WERI-Rb-1 (cell line): Measurements from ENCODE around the gene KCNN3.
"Not testable (repeated sequence)": the region's sequence is repeated elsewhere in the genome, so short reads cannot be mapped to it uniquely, and the experiment has no call there.

Source experiments
- DNase-seq: peaks from one replicate; pipeline ENCODE4 v3.0.0-alpha.2; 2020
- H3K27ac ChIP-seq: fragments of 250-450 bp; sonication (Bioruptor Pico); 2 replicates; pipeline ENCODE4 v1.5.1; 2020; ENCODE audit warnings: mild to moderate bottlenecking, moderate library complexity
- H3K27me3 ChIP-seq: fragments of 250-450 bp; sonication (Bioruptor Pico); 2 replicates; pipeline ENCODE4 v1.5.1; 2021; ENCODE audit warnings: mild to moderate bottlenecking, low read depth, moderate library complexity; ENCODE audit not compliant: insufficient read depth, severe bottlenecking
- H3K36me3 ChIP-seq: fragments of 250-450 bp; sonication (Bioruptor Pico); 2 replicates; pipeline ENCODE4 v1.5.1; 2020; ENCODE audit warnings: mild to moderate bottlenecking, moderate library complexity
- H3K4me3 ChIP-seq: 2 replicates; pipeline ENCODE4 v1.5.1; 2011; ENCODE audit warnings: low read depth, mild to moderate bottlenecking, control low read depth, low read length
- H3K9me3 ChIP-seq: fragments of 250-450 bp; sonication (Bioruptor Pico); 2 replicates; pipeline ENCODE4 v1.5.1; 2021; ENCODE audit warnings: mild to moderate bottlenecking, moderate library complexity; ENCODE audit not compliant: severe bottlenecking
- TF ChIP-seq, protein P1 (sequence below): IDR thresholded peaks from 2 replicates; pipeline ENCODE4 v1.5.1; 2011; ENCODE audit warnings: low read depth, mild to moderate bottlenecking, control low read depth, inconsistent platforms, low read length

The KCNN3 gene

DNA sequence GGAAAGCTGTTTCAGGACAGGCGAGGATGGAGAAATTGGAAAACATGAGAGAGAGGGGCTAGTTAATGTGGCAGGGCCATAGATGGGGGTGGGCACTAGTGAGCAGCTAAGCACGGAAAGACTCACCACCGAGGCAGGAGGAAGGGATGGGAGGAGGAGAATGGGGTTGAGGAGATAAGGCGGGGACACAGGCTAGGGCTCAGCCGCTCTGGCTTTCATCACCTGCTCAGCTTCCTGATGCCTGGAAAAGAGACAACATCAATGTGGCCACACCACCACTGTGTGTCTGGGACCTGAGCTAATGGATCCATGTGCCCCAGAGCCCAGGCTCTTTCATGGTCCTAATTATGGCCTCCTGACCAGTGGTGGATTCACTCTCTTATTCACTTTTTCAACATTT, 38.9 kb upstream of the KCNN3 start:
- DNase-seq, result no peak
- no peak overlapping the region for H3K27ac ChIP-seq
- TF ChIP-seq, protein P1, sequence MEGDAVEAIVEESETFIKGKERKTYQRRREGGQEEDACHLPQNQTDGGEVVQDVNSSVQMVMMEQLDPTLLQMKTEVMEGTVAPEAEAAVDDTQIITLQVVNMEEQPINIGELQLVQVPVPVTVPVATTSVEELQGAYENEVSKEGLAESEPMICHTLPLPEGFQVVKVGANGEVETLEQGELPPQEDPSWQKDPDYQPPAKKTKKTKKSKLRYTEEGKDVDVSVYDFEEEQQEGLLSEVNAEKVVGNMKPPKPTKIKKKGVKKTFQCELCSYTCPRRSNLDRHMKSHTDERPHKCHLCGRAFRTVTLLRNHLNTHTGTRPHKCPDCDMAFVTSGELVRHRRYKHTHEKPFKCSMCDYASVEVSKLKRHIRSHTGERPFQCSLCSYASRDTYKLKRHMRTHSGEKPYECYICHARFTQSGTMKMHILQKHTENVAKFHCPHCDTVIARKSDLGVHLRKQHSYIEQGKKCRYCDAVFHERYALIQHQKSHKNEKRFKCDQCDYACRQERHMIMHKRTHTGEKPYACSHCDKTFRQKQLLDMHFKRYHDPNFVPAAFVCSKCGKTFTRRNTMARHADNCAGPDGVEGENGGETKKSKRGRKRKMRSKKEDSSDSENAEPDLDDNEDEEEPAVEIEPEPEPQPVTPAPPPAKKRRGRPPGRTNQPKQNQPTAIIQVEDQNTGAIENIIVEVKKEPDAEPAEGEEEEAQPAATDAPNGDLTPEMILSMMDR, result no peak
- no peaks in the 10 kb centered on the region for H3K36me3 ChIP-seq
- H3K4me3 ChIP-seq, result no peak overlapping the region
- peaks cover 24% of the 10 kb centered on the region for H3K9me3 ChIP-seq
- H3K27me3 ChIP-seq, result no peaks in the 10 kb centered on the region

DNA sequence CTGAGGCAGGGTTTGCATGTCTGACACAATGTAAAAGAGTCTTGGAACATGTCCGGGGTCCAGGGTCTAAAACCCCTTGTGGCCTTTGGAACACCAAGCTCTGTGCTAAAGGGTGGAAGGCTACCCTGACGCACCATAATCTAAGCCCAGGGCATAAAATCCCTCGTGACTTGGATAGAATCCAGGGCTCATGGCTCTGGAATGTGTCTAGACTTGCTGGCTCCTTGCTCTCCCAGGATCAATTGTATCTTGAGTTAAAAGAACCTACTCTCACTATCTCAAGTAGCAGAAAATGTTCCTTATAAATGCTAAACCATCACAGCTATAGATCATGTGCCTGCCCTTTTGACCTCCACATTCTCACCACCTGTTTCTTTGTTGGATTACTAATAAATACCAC, 38.0 kb upstream of the KCNN3 start:
- not testable (repeated sequence) for H3K4me3 ChIP-seq, H3K27me3 ChIP-seq, H3K27ac ChIP-seq, H3K36me3 ChIP-seq, DNase-seq
- peaks cover 24% of the 10 kb centered on the region for H3K9me3 ChIP-seq

DNA sequence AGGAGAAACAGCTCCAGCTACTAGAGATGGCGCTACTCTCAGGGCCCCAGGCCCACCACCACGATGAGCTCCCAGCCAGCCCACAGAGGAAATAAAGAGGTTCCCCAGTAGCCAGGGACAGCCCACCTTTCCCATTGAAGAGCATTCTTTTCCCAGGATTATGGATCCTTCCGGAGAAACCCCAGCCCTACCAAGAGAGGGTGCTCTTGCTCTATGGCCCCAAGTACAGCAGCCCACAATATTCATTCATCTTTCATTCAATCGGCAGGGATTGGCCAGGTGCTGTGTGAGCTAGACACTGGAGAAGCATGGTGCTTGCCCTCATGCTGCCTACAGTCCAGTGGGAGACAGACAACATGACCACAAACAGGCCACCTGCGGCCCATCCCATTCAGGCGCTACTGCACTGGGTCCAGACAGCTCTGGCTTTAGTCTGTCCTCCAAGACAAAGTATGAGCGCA, 36.6 kb upstream of the KCNN3 start:
- Histone ChIP-seq H3K27ac (no peak overlapping the region), H3K9me3 (peaks cover 24% of the 10 kb centered on the region), H3K4me3 (no peak overlapping the region), H3K36me3 (no peaks in the 10 kb centered on the region), H3K27me3 (no peaks in the 10 kb centered on the region)
- TF ChIP-seq, protein P1, result peak; percentile 65
- DNase-seq, result no peak

DNA sequence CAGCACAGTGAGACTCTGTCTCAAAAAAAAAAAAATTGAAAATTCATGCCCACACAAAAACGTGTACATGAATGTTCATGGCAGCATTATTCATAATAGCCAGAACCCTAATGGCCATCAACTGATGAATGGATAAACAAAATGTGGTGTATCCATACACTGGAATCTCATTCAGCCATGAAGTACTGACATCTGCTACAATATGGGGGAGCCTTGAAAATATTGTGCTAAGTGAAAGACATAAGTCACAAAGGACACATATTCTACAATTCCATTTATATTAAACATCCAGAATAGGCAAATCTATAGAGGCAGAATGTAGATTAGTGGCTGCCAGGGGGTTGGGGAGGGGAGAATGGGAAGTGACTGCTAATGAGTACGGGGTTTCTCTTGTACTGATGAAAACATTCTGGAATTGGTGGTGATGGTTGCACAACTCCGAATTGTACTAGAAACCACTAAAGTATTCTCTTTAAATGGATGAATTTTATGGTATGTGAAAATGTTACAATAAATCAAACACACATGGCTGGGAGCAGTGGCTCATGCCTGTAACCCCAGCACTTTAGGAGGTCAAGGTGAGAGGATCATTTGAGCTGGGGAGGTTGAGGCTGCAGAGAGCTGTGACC, 33.0 kb upstream of the KCNN3 start:
- TF ChIP-seq, protein P1, result no peak
- Histone ChIP-seq H3K36me3 (no peaks in the 10 kb centered on the region), H3K27me3 (no peaks in the 10 kb centered on the region), H3K4me3 (no peak overlapping the region), H3K9me3 (peaks cover 12% of the 10 kb centered on the region), H3K27ac (no peak overlapping the region)
- no peak for DNase-seq

DNA sequence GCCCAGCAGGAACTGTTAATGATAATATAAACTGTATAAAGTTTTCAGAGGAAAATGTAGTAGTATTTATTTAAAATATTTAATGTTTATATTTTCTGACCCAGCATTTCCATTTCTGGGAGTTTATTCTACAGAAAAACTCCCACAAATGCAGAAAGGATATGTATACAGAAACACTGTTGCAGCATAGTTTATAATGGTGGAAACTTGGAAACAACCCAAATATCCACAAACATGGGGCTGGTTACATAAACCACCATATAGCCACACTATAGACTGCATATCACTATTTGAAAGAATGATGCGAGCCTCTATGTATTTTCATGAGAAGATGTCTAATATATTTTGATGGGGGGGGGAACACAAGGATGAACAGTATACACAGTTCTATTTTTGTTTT, 31.5 kb upstream of the KCNN3 start:
- Histone ChIP-seq H3K36me3 (no peaks in the 10 kb centered on the region), H3K9me3 (no peaks in the 10 kb centered on the region), H3K4me3 (no peak overlapping the region), H3K27ac (no peak overlapping the region), H3K27me3 (no peaks in the 10 kb centered on the region)
- no peak for DNase-seq
- TF ChIP-seq, protein P1, result no peak

DNA sequence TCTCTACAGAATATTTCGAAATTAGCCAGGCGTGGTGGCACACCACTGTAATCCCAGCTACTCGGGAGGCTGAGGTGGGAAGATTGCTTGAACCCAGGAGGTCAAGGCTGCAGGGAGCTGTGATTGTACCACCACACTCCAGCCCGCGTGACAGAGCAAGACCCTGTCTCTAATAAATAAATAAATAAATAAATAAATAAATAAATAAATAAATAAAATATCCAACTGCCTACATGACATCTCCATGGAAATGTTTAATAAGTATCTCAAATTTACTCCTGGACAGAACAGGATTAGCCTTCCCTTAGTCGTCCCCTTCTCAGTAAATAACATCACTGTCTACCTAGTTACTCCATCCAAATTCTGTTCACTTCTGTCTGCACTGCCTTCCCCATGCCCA, 29.0 kb upstream of the KCNN3 start:
- no peaks in the 10 kb centered on the region for H3K36me3 ChIP-seq
- DNase-seq, result no peak
- no peaks in the 10 kb centered on the region for H3K9me3 ChIP-seq
- H3K27ac ChIP-seq, result no peak overlapping the region
- no peak overlapping the region for H3K4me3 ChIP-seq
- H3K27me3 ChIP-seq, result no peaks in the 10 kb centered on the region
- TF ChIP-seq, protein P1, result no peak
